Fibroblast of pulmonary artery (primary cell): Measurements from ENCODE around the gene CLEC18C.
"Not testable (repeated sequence)": the region's sequence is repeated elsewhere in the genome, so short reads cannot be mapped to it uniquely, and the experiment has no call there.

Experiments
- DNase-seq: peaks from one replicate; pipeline ENCODE4 v3.0.0-alpha.2; 2010; ENCODE audit warnings: low read depth
- H3K4me3 ChIP-seq: replicated peaks from 2 replicates; pipeline ENCODE4 v1.5.1; 2011; ENCODE audit warnings: low read depth, mild to moderate bottlenecking, control low read depth, low read length, moderate library complexity
- CTCF ChIP-seq: IDR thresholded peaks from 2 replicates; pipeline ENCODE4 v1.5.1; 2011; ENCODE audit warnings: mild to moderate bottlenecking, control low read depth, low read length, inconsistent platforms; ENCODE audit errors: missing control alignments

The CLEC18C gene

GRCh38 chr16:70152578-70153302 is 20.8 kb upstream of the CLEC18C start:
- no peak overlapping the region for H3K4me3 ChIP-seq
- no peak for TF ChIP-seq CTCF
- no peak for DNase-seq

- not testable (repeated sequence) for H3K4me3 ChIP-seq, DNase-seq
Observed at GRCh38 chr16:70154736-70155135, 18.9 kb upstream of the CLEC18C start.

GRCh38 chr16:70156207-70156978 is 17.2 kb upstream of the CLEC18C start:
- TF ChIP-seq CTCF, result no peak
- no peak overlapping the region for H3K4me3 ChIP-seq
- DNase-seq, result no peak

GRCh38 chr16:70157105-70157476 is 16.5 kb upstream of the CLEC18C start:
- no peak for TF ChIP-seq CTCF
- H3K4me3 ChIP-seq, result no peak overlapping the region
- DNase-seq, result no peak

- no peak for DNase-seq
- no peak for TF ChIP-seq CTCF
Observed at GRCh38 chr16:70157477-70158260, 15.9 kb upstream of the CLEC18C start.

GRCh38 chr16:70158261-70158939 is 15.2 kb upstream of the CLEC18C start:
- TF ChIP-seq CTCF, result no peak
- H3K4me3 ChIP-seq, result no peak overlapping the region
- DNase-seq, result no peak

More at GRCh38 chr16:70157477-70158260, 15.9 kb upstream of the CLEC18C start:
- H3K4me3 ChIP-seq, result no peak overlapping the region
